Measurements from ENCODE around the gene GRM8.

DNA sequence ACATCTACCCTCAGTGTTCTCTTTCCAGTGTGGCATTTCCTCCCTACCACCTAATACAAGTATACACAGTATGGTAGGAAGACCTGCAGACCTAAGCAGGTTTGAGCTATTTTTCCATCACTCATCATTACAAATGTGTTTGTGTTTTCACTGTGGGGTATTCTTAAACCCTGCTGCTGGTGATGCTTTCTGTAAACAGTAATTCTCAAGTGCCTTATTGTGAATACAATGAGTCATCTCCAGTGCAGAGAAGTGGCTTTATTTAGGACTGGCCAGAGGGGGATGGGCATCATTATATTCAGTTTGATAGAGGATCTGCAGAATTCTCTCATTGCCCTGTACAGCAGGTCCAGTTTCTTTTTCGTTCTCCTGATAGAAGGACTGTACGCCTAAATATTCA lies 63.7 kb downstream of the GRM8 start:
- TF ChIP-seq, protein P1, sequence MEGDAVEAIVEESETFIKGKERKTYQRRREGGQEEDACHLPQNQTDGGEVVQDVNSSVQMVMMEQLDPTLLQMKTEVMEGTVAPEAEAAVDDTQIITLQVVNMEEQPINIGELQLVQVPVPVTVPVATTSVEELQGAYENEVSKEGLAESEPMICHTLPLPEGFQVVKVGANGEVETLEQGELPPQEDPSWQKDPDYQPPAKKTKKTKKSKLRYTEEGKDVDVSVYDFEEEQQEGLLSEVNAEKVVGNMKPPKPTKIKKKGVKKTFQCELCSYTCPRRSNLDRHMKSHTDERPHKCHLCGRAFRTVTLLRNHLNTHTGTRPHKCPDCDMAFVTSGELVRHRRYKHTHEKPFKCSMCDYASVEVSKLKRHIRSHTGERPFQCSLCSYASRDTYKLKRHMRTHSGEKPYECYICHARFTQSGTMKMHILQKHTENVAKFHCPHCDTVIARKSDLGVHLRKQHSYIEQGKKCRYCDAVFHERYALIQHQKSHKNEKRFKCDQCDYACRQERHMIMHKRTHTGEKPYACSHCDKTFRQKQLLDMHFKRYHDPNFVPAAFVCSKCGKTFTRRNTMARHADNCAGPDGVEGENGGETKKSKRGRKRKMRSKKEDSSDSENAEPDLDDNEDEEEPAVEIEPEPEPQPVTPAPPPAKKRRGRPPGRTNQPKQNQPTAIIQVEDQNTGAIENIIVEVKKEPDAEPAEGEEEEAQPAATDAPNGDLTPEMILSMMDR (IDR thresholded peaks at IDR 0.05): no peak
- TF ChIP-seq EP300 (IDR thresholded peaks at IDR 0.05) (no peak), POLR2AphosphoS5 (IDR thresholded peaks at IDR 0.05) (no peak), POLR2A (IDR thresholded peaks at IDR 0.05) (no peak)

Measured in upper lobe of left lung (tissue), 4 donors.